GM12878 (cell line): ENCODE measurements around the gene C5. TPM values are rescaled to one million over a fixed set of nuclear protein-coding genes. Genes with fewer than 3 reads are reported as not detected.

ENCODE experiments used
- ATAC-seq: fragments of 200-7000 bp; cut with Tn5 transposase; 3 replicates; pipeline ENCODE4 v1.9.1; 2020; ENCODE audit warnings: mild to moderate bottlenecking, moderate library complexity
- BruUV-seq: library from RNA; stranded (reverse); fragments of 400-500 nt; replicated peaks from 2 replicates; lab custom pipeline; 2021; lab: Mats Ljungman, UMichigan
- CTCF ChIA-PET: fragments of 300-600 bp; sonication (Branson Sonifier 250); formaldehyde crosslinking; extraction: SDS; loops from one replicate; lab custom pipeline; 2021; ENCODE audit warnings: inconsistent platforms; lab: Yijun Ruan, JAX
- POLR2A ChIA-PET: fragments of 350-600 bp; formaldehyde crosslinking; extraction: SDS; loops from one replicate; lab custom pipeline; 2021; ENCODE audit warnings: inconsistent platforms; lab: Charles Lee
- RAD21 ChIA-PET: fragments of 300-600 bp; sonication (Branson Sonifier 250); formaldehyde crosslinking; loops from one replicate; lab custom pipeline; 2023; ENCODE audit warnings: antibody characterized with exemption; ENCODE audit not compliant: unreplicated experiment; lab: Charles Lee
- SMC1A ChIA-PET: fragments of 300-600 bp; sonication (Branson Sonifier 250); formaldehyde crosslinking; loops from one replicate; lab custom pipeline; 2023; ENCODE audit not compliant: unreplicated experiment, uncharacterized antibody; lab: Charles Lee
- DNase-seq: peaks from one replicate; pipeline ENCODE4 v3.0.0-alpha.2; 2011; ENCODE audit warnings: low read depth, low spot score
- FAIRE-seq: peaks from 3 replicates; lab custom pipeline; 2011; peaks lifted over from hg19 to GRCh38; lab: Jason Lieb, UNC
- H2AFZ ChIP-seq: 2 replicates; pipeline ENCODE4 v1.6.0; 2011; ENCODE audit warnings: low read depth, low read length, control low read depth; ENCODE audit not compliant: control insufficient read depth
- H3K27ac ChIP-seq: 2 replicates; pipeline ENCODE4 v1.5.1; 2011; ENCODE audit warnings: control low read depth; ENCODE audit not compliant: control insufficient read depth, insufficient read depth
- H3K27me3 ChIP-seq, 2 experiments: replicated peaks in 1 of 2; 2 replicates each; pipeline versions ENCODE4 v1.6.0 to v1.6.1; 2011; ENCODE audit warnings: low read length in 1 of 2; ENCODE audit not compliant: control insufficient read depth in 2 of 2, insufficient read depth in 2 of 2
- H3K36me3 ChIP-seq, 2 experiments: 2 replicates each; pipeline ENCODE4 v1.5.1; 2011; ENCODE audit warnings: low read length in 1 of 2; ENCODE audit not compliant: control insufficient read depth in 2 of 2, insufficient read depth in 2 of 2
- H3K4me1 ChIP-seq: 2 replicates; pipeline ENCODE4 v1.6.1; 2011; ENCODE audit warnings: mild to moderate bottlenecking, low read length, moderate library complexity, mixed read lengths; ENCODE audit not compliant: control insufficient read depth, insufficient read depth
- H3K4me2 ChIP-seq: 2 replicates; pipeline ENCODE4 v1.6.0; 2011; ENCODE audit warnings: control low read depth; ENCODE audit not compliant: control insufficient read depth, insufficient read depth
- H3K4me3 ChIP-seq: fragments of 200-600 bp; sonication (generic); 2 replicates; pipeline ENCODE4 v1.5.1; 2016
- H3K79me2 ChIP-seq: 2 replicates; pipeline ENCODE4 v1.6.0; 2011; ENCODE audit warnings: low read length; ENCODE audit not compliant: control insufficient read depth, insufficient read depth
- H3K9ac ChIP-seq: 2 replicates; pipeline ENCODE4 v1.8.0; 2011; ENCODE audit warnings: low read length, control low read depth, mixed read lengths; ENCODE audit not compliant: control insufficient read depth, insufficient read depth
- H3K9me3 ChIP-seq: replicated peaks from 3 replicates; pipeline ENCODE4 v1.5.1; 2011; ENCODE audit warnings: mild to moderate bottlenecking, low read length; ENCODE audit not compliant: control insufficient read depth, insufficient read depth
- H4K20me1 ChIP-seq: 2 replicates; pipeline ENCODE4 v1.6.0; 2011; ENCODE audit not compliant: control insufficient read depth, insufficient read depth
- BHLHE40 ChIP-seq, 2 experiments: fragments of 450-650 bp in 1 of 2; IDR thresholded peaks; 2 replicates each; pipeline ENCODE4 v1.6.1; 2011 to 2017; ENCODE audit warnings: low read depth in 2 of 2, borderline replicate concordance in 1 of 2, improper control_type of control experiment in 1 of 2, low read length in 1 of 2, mild to moderate bottlenecking in 1 of 2
- CHD2 ChIP-seq: IDR thresholded peaks from 2 replicates; pipeline ENCODE4 v1.6.1; 2011; ENCODE audit warnings: low read depth, low read length, improper control_type of control experiment, borderline replicate concordance
- CTCF ChIP-seq, 3 experiments: IDR thresholded peaks in 2 of 3; conservative IDR thresholded peaks in 1 of 3; 2 replicates each; pipeline ENCODE4 v1.5.1; 2011; ENCODE audit warnings: low read depth in 3 of 3, low read length in 3 of 3, mild to moderate bottlenecking in 3 of 3, control low read depth in 2 of 3, moderate library complexity in 2 of 3, inconsistent platforms in 1 of 3, mixed read lengths in 1 of 3; ENCODE audit not compliant: control insufficient read depth in 2 of 3, insufficient read depth in 1 of 3; ENCODE audit errors: extremely low read depth in 1 of 3
- DPF2 ChIP-seq: fragments of 450-650 bp; IDR thresholded peaks from 2 replicates; pipeline ENCODE4 v1.6.1; 2017; ENCODE audit warnings: mild to moderate bottlenecking
- E2F8 ChIP-seq: fragments of 450-650 bp; IDR thresholded peaks from 2 replicates; pipeline ENCODE4 v1.6.1; 2018; ENCODE audit warnings: mild to moderate bottlenecking, low read depth, moderate library complexity; ENCODE audit not compliant: partially characterized antibody
- NR2C1 ChIP-seq: fragments of 450-650 bp; IDR thresholded peaks from 2 replicates; pipeline ENCODE4 v1.6.1; 2017; ENCODE audit warnings: antibody characterized with exemption, mild to moderate bottlenecking, moderate library complexity
- POU2F2 ChIP-seq: IDR thresholded peaks from 3 replicates; pipeline ENCODE4 v1.6.1; 2011; ENCODE audit warnings: low read depth, mild to moderate bottlenecking, low read length, borderline replicate concordance
- RAD21 ChIP-seq: IDR thresholded peaks from 2 replicates; pipeline ENCODE4 v1.6.1; 2011; ENCODE audit warnings: mild to moderate bottlenecking, low read depth, low read length, moderate library complexity; ENCODE audit not compliant: insufficient read depth
- RBBP5 ChIP-seq: fragments of 200-600 bp; sonication (generic); conservative IDR thresholded peaks from 2 replicates; pipeline ENCODE4 v1.6.1; 2016
- SIN3A ChIP-seq: IDR thresholded peaks from 2 replicates; pipeline ENCODE4 v1.6.1; 2012; ENCODE audit warnings: low read depth, low read length, improper control_type of control experiment
- SMC3 ChIP-seq: IDR thresholded peaks from 2 replicates; pipeline ENCODE4 v1.6.1; 2011; ENCODE audit warnings: low read length, improper control_type of control experiment, borderline replicate concordance
- SPI1 ChIP-seq: IDR thresholded peaks from 2 replicates; pipeline ENCODE4 v1.6.1; 2011; ENCODE audit warnings: low read depth, mild to moderate bottlenecking, low read length, moderate library complexity, borderline replicate concordance; ENCODE audit not compliant: insufficient read depth
- SUZ12 ChIP-seq: fragments of 200-600 bp; sonication (generic); IDR thresholded peaks from one replicate; pipeline ENCODE4 v1.6.1; 2018; ENCODE audit warnings: antibody characterized with exemption, mild to moderate bottlenecking; ENCODE audit not compliant: unreplicated experiment
- WGBS: methylation state at CpG from one replicate; pipeline ENCODE4 v1.1.6; 2016; ENCODE audit warnings: low lambda C conversion rate; ENCODE audit not compliant: insufficient replicate concordance, insufficient coverage; ENCODE audit errors: missing lambda C conversion rate; 5-methylcytosine and 5-hydroxymethylcytosine counted together
- in situ Hi-C: fragments of 300-500 bp; cut with MboI; formaldehyde crosslinking; loops from 9 replicates; pipeline ENCODE4 v1.14.3; 2018; ENCODE audit warnings: mixed read lengths
- intact Hi-C: fragments of 100-400 bp; cut with micrococcal nuclease; formaldehyde crosslinking; loops from one replicate; pipeline ENCODE4 v1.14.2; 2022; ENCODE audit not compliant: unreplicated experiment
- polyA plus RNA-seq, 11 experiments: library from polyadenylated mRNA; depleted of rRNA in 4 of 11; unstranded in 6 of 11; stranded (reverse) in 5 of 11; fragments of >200 nt; fragmentation: Nextera tagmentation in 4 of 11; fragmentation: Illumina TruSeq in 1 of 11; extraction: Ambion mirVana in 4 of 11; extraction: Trizol in 1 of 11; gene quantifications; 1 replicate in 1 of 11; 2 replicates in 10 of 11; pipeline versions ENCODE4 v1.2.1 to v1.2.3, GENCODE V29; 2011 to 2016; ENCODE audit warnings: inconsistent platforms in 2 of 11, missing spikeins in 2 of 11, low read depth in 1 of 11
- total RNA-seq, 4 experiments: library from RNA; depleted of rRNA in 3 of 4; stranded (reverse); fragments of >200 nt in 3 of 4; fragmentation: Illumina TruSeq in 1 of 4; extraction: Trizol in 1 of 4; gene quantifications; 2 replicates each; pipeline versions ENCODE4 v1.2.1 to v1.2.3, GENCODE V29; 2013 to 2021
- TF ChIP-seq, protein P1 (sequence below): IDR thresholded peaks from 2 replicates; pipeline ENCODE4 v1.6.1; 2012; ENCODE audit warnings: mild to moderate bottlenecking, low read depth, low read length

Gene C5
- total and polyA plus RNA-seq, 10 of the 15 experiments (the other 5 are each of a cell fraction or from before 2014, with no cell fraction given): 0.39 to 2.2 (median 1.2) TPM

GRCh38 chr9:120985819-120986222, 64.3 kb downstream of the C5 start:
- CTCF ChIA-PET: interaction anchor here (0.7 to 8.5 kb wide), 39 partner anchors 8 to 460 kb away, joined by 3 to 115 read pairs (median 4); no protein-coding TSS in a partner anchor
- Histone ChIP-seq H3K27me3 (no peaks in the 10 kb centered on the region), H3K79me2 (no peaks in the 10 kb centered on the region), H3K4me2 (no peak overlapping the region), H3K36me3 (no peaks in the 10 kb centered on the region), H3K9ac (no peak overlapping the region), H3K4me3 (no peak overlapping the region), H3K4me1 (peaks cover 4% of the 10 kb centered on the region; the same call in 1 of the 2 replicates), H2AFZ (peak overlapping the region; percentile 72), H4K20me1 (no peaks in the 10 kb centered on the region), H3K27ac (no peak overlapping the region), H3K9me3 (no peaks in the 10 kb centered on the region)
- SMC1A ChIA-PET: interaction anchor here (0.8 to 2.9 kb wide), 21 partner anchors 32 to 334 kb away, joined by 3 to 32 read pairs (median 3); partner anchors contain the start of gene C5
- 0% methylated on average over 2 of the region's 2 CpGs for WGBS
- FAIRE-seq (peak; percentile 75), DNase-seq (no peak), ATAC-seq (peak; percentile 85)
- no TSS peak for BruUV-seq
- POLR2A ChIA-PET: no interaction called here
- TF ChIP-seq RAD21 (peak; percentile 74), SMC3 (peak; percentile 61; the same call in 1 of the 2 replicates), NR2C1 (no peak), SUZ12 (no peak), POU2F2 (no peak), CTCF (IDR thresholded peaks at IDR 0.05 in 2 of 3, conservative IDR thresholded peaks at IDR 0.05 in 1 of 3; ENCODE audit: control insufficient read depth in 2 of 3, extremely low read depth in 1 of 3, insufficient read depth in 1 of 3, low read depth in 3 of 3, low read length in 3 of 3) (peak; percentile 64 to 70 (median 64)), SIN3A (no peak), DPF2 (no peak), CHD2 (no peak), SPI1 (no peak), BHLHE40 (IDR thresholded peaks at IDR 0.05; ENCODE audit: borderline replicate concordance in 1 of 2, low read depth in 2 of 2, low read length in 1 of 2) (no peak), RBBP5 (no peak), E2F8 (no peak)
- TF ChIP-seq, protein P1, sequence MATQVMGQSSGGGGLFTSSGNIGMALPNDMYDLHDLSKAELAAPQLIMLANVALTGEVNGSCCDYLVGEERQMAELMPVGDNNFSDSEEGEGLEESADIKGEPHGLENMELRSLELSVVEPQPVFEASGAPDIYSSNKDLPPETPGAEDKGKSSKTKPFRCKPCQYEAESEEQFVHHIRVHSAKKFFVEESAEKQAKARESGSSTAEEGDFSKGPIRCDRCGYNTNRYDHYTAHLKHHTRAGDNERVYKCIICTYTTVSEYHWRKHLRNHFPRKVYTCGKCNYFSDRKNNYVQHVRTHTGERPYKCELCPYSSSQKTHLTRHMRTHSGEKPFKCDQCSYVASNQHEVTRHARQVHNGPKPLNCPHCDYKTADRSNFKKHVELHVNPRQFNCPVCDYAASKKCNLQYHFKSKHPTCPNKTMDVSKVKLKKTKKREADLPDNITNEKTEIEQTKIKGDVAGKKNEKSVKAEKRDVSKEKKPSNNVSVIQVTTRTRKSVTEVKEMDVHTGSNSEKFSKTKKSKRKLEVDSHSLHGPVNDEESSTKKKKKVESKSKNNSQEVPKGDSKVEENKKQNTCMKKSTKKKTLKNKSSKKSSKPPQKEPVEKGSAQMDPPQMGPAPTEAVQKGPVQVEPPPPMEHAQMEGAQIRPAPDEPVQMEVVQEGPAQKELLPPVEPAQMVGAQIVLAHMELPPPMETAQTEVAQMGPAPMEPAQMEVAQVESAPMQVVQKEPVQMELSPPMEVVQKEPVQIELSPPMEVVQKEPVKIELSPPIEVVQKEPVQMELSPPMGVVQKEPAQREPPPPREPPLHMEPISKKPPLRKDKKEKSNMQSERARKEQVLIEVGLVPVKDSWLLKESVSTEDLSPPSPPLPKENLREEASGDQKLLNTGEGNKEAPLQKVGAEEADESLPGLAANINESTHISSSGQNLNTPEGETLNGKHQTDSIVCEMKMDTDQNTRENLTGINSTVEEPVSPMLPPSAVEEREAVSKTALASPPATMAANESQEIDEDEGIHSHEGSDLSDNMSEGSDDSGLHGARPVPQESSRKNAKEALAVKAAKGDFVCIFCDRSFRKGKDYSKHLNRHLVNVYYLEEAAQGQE: no peak
- RAD21 ChIA-PET: interaction anchor here (0.8 to 3.1 kb wide), 13 partner anchors 33 to 335 kb away, joined by 3 to 35 read pairs (median 5); no protein-coding TSS in a partner anchor
- intact Hi-C loops (loop anchor here (2.0 to 10.0 kb wide), 3 partner anchors 169 to 419 kb away; no protein-coding TSS in a partner anchor), in situ Hi-C loops (no loop called here)
